Measurements from ENCODE around the gene GAS2.

Gene GAS2

GRCh38 chr11:22715971-22716370 lies 49.6 kb downstream of the GAS2 start:
- CTCF ChIA-PET: interaction anchor here (0.8 kb wide), 1 partner anchor 72 kb away, joined by 4 read pairs; no protein-coding TSS in a partner anchor
- POLR2A ChIA-PET: no interaction called here
- TF ChIP-seq ZNF433 (tag by site-specific recombination; IDR thresholded peaks at IDR 0.05; ENCODE audit: low read depth) (no peak), ZNF146 (tag by site-specific recombination; IDR thresholded peaks at IDR 0.05) (no peak), INSM2 (tag by site-specific recombination; IDR thresholded peaks at IDR 0.05) (no peak), BCL11A (tag by site-specific recombination; IDR thresholded peaks at IDR 0.05; ENCODE audit: low read depth) (no peak), YY1 (tag by site-specific recombination; IDR thresholded peaks at IDR 0.05) (no peak), GLI4 (tag by site-specific recombination; IDR thresholded peaks at IDR 0.05) (no peak), ZNF707 (tag by site-specific recombination; IDR thresholded peaks at IDR 0.05) (no peak), ZNF2 (tag by site-specific recombination; IDR thresholded peaks at IDR 0.05) (no peak), REPIN1 (tag by site-specific recombination; IDR thresholded peaks at IDR 0.05; ENCODE audit: low read depth) (no peak), ZNF404 (tag by site-specific recombination; IDR thresholded peaks at IDR 0.05) (no peak), ZNF843 (tag by site-specific recombination; IDR thresholded peaks at IDR 0.05) (no peak), ZNF677 (tag by site-specific recombination; IDR thresholded peaks at IDR 0.05) (no peak), ZNF114 (tag by site-specific recombination; IDR thresholded peaks at IDR 0.05) (no peak), ZNF23 (tag by site-specific recombination; IDR thresholded peaks at IDR 0.05; ENCODE audit: borderline replicate concordance) (no peak), ZNF354C (tag by site-specific recombination; IDR thresholded peaks at IDR 0.05; ENCODE audit: borderline replicate concordance, low read depth) (no peak), ZNF621 (tag by site-specific recombination; IDR thresholded peaks at IDR 0.05) (no peak), ZNF132 (tag by site-specific recombination; IDR thresholded peaks at IDR 0.05; ENCODE audit: borderline replicate concordance) (no peak)
- TF ChIP-seq, protein P1, sequence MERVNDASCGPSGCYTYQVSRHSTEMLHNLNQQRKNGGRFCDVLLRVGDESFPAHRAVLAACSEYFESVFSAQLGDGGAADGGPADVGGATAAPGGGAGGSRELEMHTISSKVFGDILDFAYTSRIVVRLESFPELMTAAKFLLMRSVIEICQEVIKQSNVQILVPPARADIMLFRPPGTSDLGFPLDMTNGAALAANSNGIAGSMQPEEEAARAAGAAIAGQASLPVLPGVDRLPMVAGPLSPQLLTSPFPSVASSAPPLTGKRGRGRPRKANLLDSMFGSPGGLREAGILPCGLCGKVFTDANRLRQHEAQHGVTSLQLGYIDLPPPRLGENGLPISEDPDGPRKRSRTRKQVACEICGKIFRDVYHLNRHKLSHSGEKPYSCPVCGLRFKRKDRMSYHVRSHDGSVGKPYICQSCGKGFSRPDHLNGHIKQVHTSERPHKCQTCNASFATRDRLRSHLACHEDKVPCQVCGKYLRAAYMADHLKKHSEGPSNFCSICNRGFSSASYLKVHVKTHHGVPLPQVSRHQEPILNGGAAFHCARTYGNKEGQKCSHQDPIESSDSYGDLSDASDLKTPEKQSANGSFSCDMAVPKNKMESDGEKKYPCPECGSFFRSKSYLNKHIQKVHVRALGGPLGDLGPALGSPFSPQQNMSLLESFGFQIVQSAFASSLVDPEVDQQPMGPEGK (tag by site-specific recombination; IDR thresholded peaks at IDR 0.05): no peak
- TF ChIP-seq, protein P2, sequence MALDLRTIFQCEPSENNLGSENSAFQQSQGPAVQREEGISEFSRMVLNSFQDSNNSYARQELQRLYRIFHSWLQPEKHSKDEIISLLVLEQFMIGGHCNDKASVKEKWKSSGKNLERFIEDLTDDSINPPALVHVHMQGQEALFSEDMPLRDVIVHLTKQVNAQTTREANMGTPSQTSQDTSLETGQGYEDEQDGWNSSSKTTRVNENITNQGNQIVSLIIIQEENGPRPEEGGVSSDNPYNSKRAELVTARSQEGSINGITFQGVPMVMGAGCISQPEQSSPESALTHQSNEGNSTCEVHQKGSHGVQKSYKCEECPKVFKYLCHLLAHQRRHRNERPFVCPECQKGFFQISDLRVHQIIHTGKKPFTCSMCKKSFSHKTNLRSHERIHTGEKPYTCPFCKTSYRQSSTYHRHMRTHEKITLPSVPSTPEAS (tag by site-specific recombination; IDR thresholded peaks at IDR 0.05): no peak

GRCh38 chr11:22720457-22720856 lies 54.0 kb downstream of the GAS2 start:
- ChIA-PET POLR2A (no interaction called here), CTCF (no interaction called here)
- H3K4me3 ChIP-seq (ENCODE audit: low read depth, low read length): no peak overlapping the region
- H3K9me3 ChIP-seq (ENCODE audit: control insufficient read depth, insufficient read depth, low read depth, low read length): no peaks in the 10 kb centered on the region
- no peak overlapping the region for H3K27ac ChIP-seq (ENCODE audit: extremely low read depth, low read depth, low read length)
- TF ChIP-seq ZNF140 (tag by site-specific recombination; IDR thresholded peaks at IDR 0.05) (no peak), SCRT1 (tag by site-specific recombination; IDR thresholded peaks at IDR 0.05; ENCODE audit: borderline replicate concordance) (no peak), ZNF221 (tag by site-specific recombination; IDR thresholded peaks at IDR 0.05; ENCODE audit: borderline replicate concordance) (no peak), ZNF701 (tag by site-specific recombination; IDR thresholded peaks at IDR 0.05) (no peak), ZNF677 (tag by site-specific recombination; IDR thresholded peaks at IDR 0.05) (no peak), ZNF830 (tag by site-specific recombination; IDR thresholded peaks at IDR 0.05; ENCODE audit: low read depth) (no peak), ZNF624 (tag by site-specific recombination; IDR thresholded peaks at IDR 0.05) (no peak), ZNF610 (tag by site-specific recombination; IDR thresholded peaks at IDR 0.05; ENCODE audit: borderline replicate concordance) (no peak)
- TF ChIP-seq, protein P3, sequence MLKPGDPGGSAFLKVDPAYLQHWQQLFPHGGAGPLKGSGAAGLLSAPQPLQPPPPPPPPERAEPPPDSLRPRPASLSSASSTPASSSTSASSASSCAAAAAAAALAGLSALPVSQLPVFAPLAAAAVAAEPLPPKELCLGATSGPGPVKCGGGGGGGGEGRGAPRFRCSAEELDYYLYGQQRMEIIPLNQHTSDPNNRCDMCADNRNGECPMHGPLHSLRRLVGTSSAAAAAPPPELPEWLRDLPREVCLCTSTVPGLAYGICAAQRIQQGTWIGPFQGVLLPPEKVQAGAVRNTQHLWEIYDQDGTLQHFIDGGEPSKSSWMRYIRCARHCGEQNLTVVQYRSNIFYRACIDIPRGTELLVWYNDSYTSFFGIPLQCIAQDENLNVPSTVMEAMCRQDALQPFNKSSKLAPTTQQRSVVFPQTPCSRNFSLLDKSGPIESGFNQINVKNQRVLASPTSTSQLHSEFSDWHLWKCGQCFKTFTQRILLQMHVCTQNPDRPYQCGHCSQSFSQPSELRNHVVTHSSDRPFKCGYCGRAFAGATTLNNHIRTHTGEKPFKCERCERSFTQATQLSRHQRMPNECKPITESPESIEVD (tag by site-specific recombination; IDR thresholded peaks at IDR 0.05): no peak
- no peaks in the 10 kb centered on the region for H3K36me3 ChIP-seq (ENCODE audit: control insufficient read depth in 2 of 2, insufficient read depth in 1 of 2, low read length in 2 of 2)
- H3K4me1 ChIP-seq (ENCODE audit: control insufficient read depth, insufficient read depth, low read length): no peaks in the 10 kb centered on the region

More at GRCh38 chr11:22715971-22716370, 49.6 kb downstream of the GAS2 start:
- Histone ChIP-seq H3K36me3 (ENCODE audit: control insufficient read depth in 2 of 2, insufficient read depth in 1 of 2, low read length in 2 of 2) (no peaks in the 10 kb centered on the region), H3K4me1 (ENCODE audit: control insufficient read depth, insufficient read depth, low read length) (no peaks in the 10 kb centered on the region), H3K9me3 (ENCODE audit: control insufficient read depth, insufficient read depth, low read depth, low read length) (no peaks in the 10 kb centered on the region), H3K27ac (ENCODE audit: extremely low read depth, low read depth, low read length) (no peak overlapping the region), H3K4me3 (ENCODE audit: low read depth, low read length) (no peak overlapping the region)
